ENCODE data around the gene NSRP1. TPM values are rescaled to one million over a fixed set of nuclear protein-coding genes. Genes with fewer than 3 reads are reported as not detected.
"Not testable (repeated sequence)": the region's sequence is repeated elsewhere in the genome, so short reads cannot be mapped to it uniquely, and the experiment has no call there.

The NSRP1 gene
- total and polyA plus RNA-seq, 4 donors, result 7.0 to 25.7 (median 9.9) TPM

DNA sequence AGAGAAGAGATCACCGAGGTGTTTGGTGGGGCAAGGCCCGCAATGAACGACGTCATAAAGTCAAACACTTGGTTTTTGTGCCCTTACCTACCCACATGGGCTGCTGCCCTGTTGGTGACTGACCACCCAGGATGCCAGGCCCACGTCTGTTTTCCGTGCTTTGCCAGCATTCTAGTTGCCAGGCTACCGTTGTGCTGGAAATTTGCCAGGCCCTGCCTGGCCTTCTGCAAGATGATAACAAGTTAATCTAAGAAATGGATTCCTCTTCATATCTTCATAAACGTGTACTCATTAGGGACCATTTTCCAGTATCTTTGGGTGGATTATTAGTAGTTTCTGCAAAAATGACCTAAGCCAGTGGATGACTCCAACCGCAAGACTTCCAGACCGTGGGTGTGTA is 83.5 kb downstream of the NSRP1 start:
- WGBS, result 84% methylated on average over 10 of the region's 10 CpGs
- no peak for DNase-seq (ENCODE audit: low spot score)
- no peak overlapping the region for H3K27ac ChIP-seq (ENCODE audit: low read depth in 1 of 2, low read length in 2 of 2)
- no peak overlapping the region for H3K9ac ChIP-seq (ENCODE audit: low read depth in 1 of 2, low read length in 2 of 2)
- H3K9me3 ChIP-seq (ENCODE audit: control insufficient read depth in 4 of 4, low read length in 3 of 4), result no peaks in the 10 kb centered on the region
- no peaks in the 10 kb centered on the region for H3K27me3 ChIP-seq (ENCODE audit: control insufficient read depth in 4 of 4, insufficient read depth in 4 of 4, low read length in 3 of 4)
- H3K36me3 ChIP-seq (ENCODE audit: control insufficient read depth in 4 of 4, insufficient read depth in 3 of 4, low read depth in 1 of 4, low read length in 3 of 4), result no peaks in the 10 kb centered on the region
- H3K4me3 ChIP-seq (ENCODE audit: low read depth in 1 of 3, low read length in 3 of 3), result no peak overlapping the region
- H3K4me1 ChIP-seq (ENCODE audit: control insufficient read depth in 4 of 4, insufficient read depth in 4 of 4, low read length in 3 of 4), result no peaks in the 10 kb centered on the region
- TF ChIP-seq MAX (IDR thresholded peaks at IDR 0.05) (no peak), TAF1 (conservative IDR thresholded peaks at IDR 0.05) (no peak), HNF4G (IDR thresholded peaks at IDR 0.05) (no peak), RXRA (IDR thresholded peaks at IDR 0.05) (no peak), CTCF (IDR thresholded peaks at IDR 0.05; ENCODE audit: low read depth, low read length, missing input control) (no peak), FOXA1 (IDR thresholded peaks at IDR 0.05) (no peak), GABPA (IDR thresholded peaks at IDR 0.05 in 1 of 2, conservative IDR thresholded peaks at IDR 0.05 in 1 of 2) (no peak), HNF4A (conservative IDR thresholded peaks at IDR 0.05) (no peak), JUND (IDR thresholded peaks at IDR 0.05) (no peak)
- TF ChIP-seq, protein P1, sequence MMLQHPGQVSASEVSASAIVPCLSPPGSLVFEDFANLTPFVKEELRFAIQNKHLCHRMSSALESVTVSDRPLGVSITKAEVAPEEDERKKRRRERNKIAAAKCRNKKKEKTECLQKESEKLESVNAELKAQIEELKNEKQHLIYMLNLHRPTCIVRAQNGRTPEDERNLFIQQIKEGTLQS (IDR thresholded peaks at IDR 0.05), result no peak
- TF ChIP-seq, protein P2, sequence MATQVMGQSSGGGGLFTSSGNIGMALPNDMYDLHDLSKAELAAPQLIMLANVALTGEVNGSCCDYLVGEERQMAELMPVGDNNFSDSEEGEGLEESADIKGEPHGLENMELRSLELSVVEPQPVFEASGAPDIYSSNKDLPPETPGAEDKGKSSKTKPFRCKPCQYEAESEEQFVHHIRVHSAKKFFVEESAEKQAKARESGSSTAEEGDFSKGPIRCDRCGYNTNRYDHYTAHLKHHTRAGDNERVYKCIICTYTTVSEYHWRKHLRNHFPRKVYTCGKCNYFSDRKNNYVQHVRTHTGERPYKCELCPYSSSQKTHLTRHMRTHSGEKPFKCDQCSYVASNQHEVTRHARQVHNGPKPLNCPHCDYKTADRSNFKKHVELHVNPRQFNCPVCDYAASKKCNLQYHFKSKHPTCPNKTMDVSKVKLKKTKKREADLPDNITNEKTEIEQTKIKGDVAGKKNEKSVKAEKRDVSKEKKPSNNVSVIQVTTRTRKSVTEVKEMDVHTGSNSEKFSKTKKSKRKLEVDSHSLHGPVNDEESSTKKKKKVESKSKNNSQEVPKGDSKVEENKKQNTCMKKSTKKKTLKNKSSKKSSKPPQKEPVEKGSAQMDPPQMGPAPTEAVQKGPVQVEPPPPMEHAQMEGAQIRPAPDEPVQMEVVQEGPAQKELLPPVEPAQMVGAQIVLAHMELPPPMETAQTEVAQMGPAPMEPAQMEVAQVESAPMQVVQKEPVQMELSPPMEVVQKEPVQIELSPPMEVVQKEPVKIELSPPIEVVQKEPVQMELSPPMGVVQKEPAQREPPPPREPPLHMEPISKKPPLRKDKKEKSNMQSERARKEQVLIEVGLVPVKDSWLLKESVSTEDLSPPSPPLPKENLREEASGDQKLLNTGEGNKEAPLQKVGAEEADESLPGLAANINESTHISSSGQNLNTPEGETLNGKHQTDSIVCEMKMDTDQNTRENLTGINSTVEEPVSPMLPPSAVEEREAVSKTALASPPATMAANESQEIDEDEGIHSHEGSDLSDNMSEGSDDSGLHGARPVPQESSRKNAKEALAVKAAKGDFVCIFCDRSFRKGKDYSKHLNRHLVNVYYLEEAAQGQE (IDR thresholded peaks at IDR 0.05), result no peak

DNA sequence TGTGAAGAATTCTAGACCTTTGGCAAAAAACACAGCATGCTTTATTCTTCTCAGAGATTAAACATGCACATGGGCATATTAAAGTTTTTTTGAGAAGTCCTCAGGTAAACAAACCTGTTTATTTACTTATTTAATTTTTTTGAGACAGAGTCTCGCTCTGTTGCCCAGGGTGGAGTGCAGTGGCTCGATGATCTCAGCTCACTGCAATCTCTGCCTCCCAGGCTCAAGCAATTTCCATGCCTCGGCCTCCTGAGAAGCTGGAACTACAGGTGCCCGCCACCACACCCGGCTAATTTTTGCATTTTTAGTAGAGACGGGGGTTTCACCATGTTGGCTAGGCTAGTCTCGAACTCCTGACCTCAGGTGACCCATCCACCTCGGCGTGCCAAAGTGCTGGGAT is 84.0 kb downstream of the NSRP1 start:
- not testable (repeated sequence) for H3K9ac ChIP-seq (ENCODE audit: low read depth in 1 of 2, low read length in 2 of 2); H3K27ac ChIP-seq (ENCODE audit: low read depth in 1 of 2, low read length in 2 of 2); H3K36me3 ChIP-seq (ENCODE audit: control insufficient read depth in 4 of 4, insufficient read depth in 3 of 4, low read depth in 1 of 4, low read length in 3 of 4); H3K9me3 ChIP-seq (ENCODE audit: control insufficient read depth in 4 of 4, low read length in 3 of 4); DNase-seq (ENCODE audit: low spot score); H3K4me3 ChIP-seq (ENCODE audit: low read depth in 1 of 3, low read length in 3 of 3); H3K4me1 ChIP-seq (ENCODE audit: control insufficient read depth in 4 of 4, insufficient read depth in 4 of 4, low read length in 3 of 4); H3K27me3 ChIP-seq (ENCODE audit: control insufficient read depth in 4 of 4, insufficient read depth in 4 of 4, low read length in 3 of 4)
- 84% methylated on average over 9 of the region's 9 CpGs for WGBS

- Histone ChIP-seq H3K36me3 (ENCODE audit: control insufficient read depth in 4 of 4, insufficient read depth in 3 of 4, low read depth in 1 of 4, low read length in 3 of 4) (no peaks in the 10 kb centered on the region), H3K9me3 (ENCODE audit: control insufficient read depth in 4 of 4, low read length in 3 of 4) (no peaks in the 10 kb centered on the region), H3K4me3 (ENCODE audit: low read depth in 1 of 3, low read length in 3 of 3) (no peak overlapping the region), H3K9ac (ENCODE audit: low read depth in 1 of 2, low read length in 2 of 2) (no peak overlapping the region), H3K4me1 (ENCODE audit: control insufficient read depth in 4 of 4, insufficient read depth in 4 of 4, low read length in 3 of 4) (no peaks in the 10 kb centered on the region), H3K27ac (ENCODE audit: low read depth in 1 of 2, low read length in 2 of 2) (no peak overlapping the region), H3K27me3 (ENCODE audit: control insufficient read depth in 4 of 4, insufficient read depth in 4 of 4, low read length in 3 of 4) (no peaks in the 10 kb centered on the region)
- DNase-seq (ENCODE audit: low spot score), result no peak
- WGBS, result 90% methylated on average over 6 of the region's 6 CpGs
- TF ChIP-seq RXRA (IDR thresholded peaks at IDR 0.05), result no peak
- TF ChIP-seq, protein P2 (IDR thresholded peaks at IDR 0.05), result no peak
- no peak for TF ChIP-seq NR2F2 (IDR thresholded peaks at IDR 0.05)
- no peak for TF ChIP-seq MAX (IDR thresholded peaks at IDR 0.05)
- no peak for TF ChIP-seq GABPA (IDR thresholded peaks at IDR 0.05 in 1 of 2, conservative IDR thresholded peaks at IDR 0.05 in 1 of 2)
- TF ChIP-seq TAF1 (conservative IDR thresholded peaks at IDR 0.05), result no peak
- no peak for TF ChIP-seq EGR1 (IDR thresholded peaks at IDR 0.05; ENCODE audit: low read depth in 2 of 2)
These were observed 86.9 kb downstream of the NSRP1 start for GRCh38 chr17:30203471-30203981.
